HCEC 1CT (cell line): Measurements from ENCODE around the gene ARHGEF10L.

ENCODE experiments used
- DNase-seq: peaks from one replicate; pipeline ENCODE4 v3.0.0-alpha.2; 2017

Gene ARHGEF10L

DNA sequence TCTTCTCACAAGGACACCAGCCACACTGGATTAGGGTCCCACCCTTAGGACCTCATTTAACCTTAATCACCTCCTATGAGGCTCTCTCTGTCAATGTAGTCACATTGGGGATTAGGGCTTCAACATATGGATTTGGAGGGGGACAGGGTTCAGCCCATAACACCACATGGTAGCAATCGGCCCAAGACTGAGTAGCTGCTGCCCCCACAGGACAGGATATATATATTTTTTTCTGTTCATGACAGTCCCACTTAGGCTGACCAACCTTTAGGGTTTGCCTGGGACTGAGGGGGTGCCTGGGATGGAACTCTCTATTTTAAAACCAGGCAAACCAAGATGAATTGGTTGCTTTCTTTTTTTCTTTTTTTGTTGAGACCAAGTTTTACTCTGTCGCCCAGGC, 207.4 kb downstream of the ARHGEF10L start:
- no peak for DNase-seq
